ENCODE data around the gene JAG2.

Gene JAG2

DNA sequence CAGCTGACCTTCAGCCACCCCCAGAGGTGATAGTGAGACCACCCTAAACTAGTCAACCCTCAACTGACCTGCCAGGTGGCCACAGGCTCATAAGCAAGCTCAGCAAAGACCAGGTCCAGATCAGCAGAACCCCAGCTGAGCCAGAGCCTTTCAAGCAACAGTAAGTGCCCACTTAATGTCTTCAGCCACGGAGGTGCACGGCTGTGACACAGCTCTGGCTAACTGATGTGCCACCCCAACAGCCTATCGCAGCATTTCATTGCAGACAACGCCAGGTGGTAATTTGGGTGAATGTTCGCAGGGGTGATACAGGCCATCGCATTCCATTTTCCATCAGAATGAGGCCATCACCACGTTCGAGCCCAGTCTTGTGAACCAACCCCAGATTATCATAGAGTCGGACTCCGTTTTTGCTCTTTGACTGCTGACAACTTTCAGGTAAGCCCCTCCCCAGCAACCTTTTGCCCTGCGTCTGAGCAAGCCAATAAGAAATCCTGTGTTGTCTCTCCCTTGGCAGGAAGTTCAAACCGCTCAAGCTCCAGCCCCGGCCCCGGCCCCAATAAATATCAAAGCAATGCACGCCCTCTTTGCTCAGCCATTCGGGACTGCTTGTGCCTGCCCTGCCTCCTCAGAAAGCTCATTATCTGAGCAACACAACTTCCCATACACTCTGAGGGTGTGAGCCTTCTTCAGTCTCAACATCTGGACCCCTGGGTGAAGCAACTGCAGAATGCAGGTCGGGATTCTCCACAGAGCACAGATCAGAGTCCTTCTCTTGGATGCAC lies 44.4 kb downstream of the JAG2 start:
- CTCF ChIA-PET = no interaction called here
- TF ChIP-seq ZNF555 (tag by site-specific recombination; conservative IDR thresholded peaks at IDR 0.05) = no peak
- TF ChIP-seq ZNF837 (tag by site-specific recombination; IDR thresholded peaks at IDR 0.05) = no peak
- no peak for TF ChIP-seq KLF7 (tag by site-specific recombination; IDR thresholded peaks at IDR 0.05; ENCODE audit: borderline replicate concordance)
- no peak for TF ChIP-seq ZNF521 (tag by site-specific recombination; IDR thresholded peaks at IDR 0.05)
- no peak for TF ChIP-seq HOXA7 (CRISPR knock-in tag; IDR thresholded peaks at IDR 0.05; ENCODE audit: borderline replicate concordance)
- no peak for TF ChIP-seq ZNF670 (tag by site-specific recombination; IDR thresholded peaks at IDR 0.05; ENCODE audit: low read depth)
- TF ChIP-seq MYNN (tag by site-specific recombination; IDR thresholded peaks at IDR 0.05; ENCODE audit: borderline replicate concordance) = no peak
- TF ChIP-seq ZNF791 (tag by site-specific recombination; IDR thresholded peaks at IDR 0.05) = no peak
- no peak for TF ChIP-seq ZNF175 (tag by site-specific recombination; IDR thresholded peaks at IDR 0.05)
- TF ChIP-seq ZSCAN16 (tag by site-specific recombination; IDR thresholded peaks at IDR 0.05) = no peak
- TF ChIP-seq, protein P1, sequence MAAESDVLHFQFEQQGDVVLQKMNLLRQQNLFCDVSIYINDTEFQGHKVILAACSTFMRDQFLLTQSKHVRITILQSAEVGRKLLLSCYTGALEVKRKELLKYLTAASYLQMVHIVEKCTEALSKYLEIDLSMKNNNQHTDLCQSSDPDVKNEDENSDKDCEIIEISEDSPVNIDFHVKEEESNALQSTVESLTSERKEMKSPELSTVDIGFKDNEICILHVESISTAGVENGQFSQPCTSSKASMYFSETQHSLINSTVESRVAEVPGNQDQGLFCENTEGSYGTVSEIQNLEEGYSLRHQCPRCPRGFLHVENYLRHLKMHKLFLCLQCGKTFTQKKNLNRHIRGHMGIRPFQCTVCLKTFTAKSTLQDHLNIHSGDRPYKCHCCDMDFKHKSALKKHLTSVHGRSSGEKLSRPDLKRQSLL (tag by site-specific recombination; IDR thresholded peaks at IDR 0.05) = no peak
- TF ChIP-seq BCL11B (tag by site-specific recombination; IDR thresholded peaks at IDR 0.05; ENCODE audit: low read depth) = no peak
- TF ChIP-seq ZIC2 (tag by site-specific recombination; IDR thresholded peaks at IDR 0.05) = no peak
- TF ChIP-seq ZNF785 (tag by site-specific recombination; IDR thresholded peaks at IDR 0.05) = no peak
- no peak for TF ChIP-seq ZNF404 (tag by site-specific recombination; IDR thresholded peaks at IDR 0.05)
- TF ChIP-seq ZNF394 (tag by site-specific recombination; IDR thresholded peaks at IDR 0.05; ENCODE audit: borderline replicate concordance) = no peak
- TF ChIP-seq KLF17 (tag by site-specific recombination; IDR thresholded peaks at IDR 0.05) = no peak
- TF ChIP-seq, protein P2, sequence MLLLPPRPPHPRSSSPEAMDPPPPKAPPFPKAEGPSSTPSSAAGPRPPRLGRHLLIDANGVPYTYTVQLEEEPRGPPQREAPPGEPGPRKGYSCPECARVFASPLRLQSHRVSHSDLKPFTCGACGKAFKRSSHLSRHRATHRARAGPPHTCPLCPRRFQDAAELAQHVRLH (tag by site-specific recombination; IDR thresholded peaks at IDR 0.05) = no peak
- POLR2A ChIA-PET = no interaction called here
- no peak overlapping the region for H3K4me3 ChIP-seq (ENCODE audit: low read depth, low read length)
- no peaks in the 10 kb centered on the region for H3K36me3 ChIP-seq (ENCODE audit: control insufficient read depth in 2 of 2, insufficient read depth in 1 of 2, low read length in 2 of 2)
- H3K4me1 ChIP-seq (ENCODE audit: control insufficient read depth, insufficient read depth, low read length) = no peaks in the 10 kb centered on the region
- H3K9me3 ChIP-seq (ENCODE audit: control insufficient read depth, insufficient read depth, low read depth, low read length) = no peaks in the 10 kb centered on the region
- H3K27ac ChIP-seq (ENCODE audit: extremely low read depth, low read depth, low read length) = no peak overlapping the region

GRCh38 chr14:105123064-105123665 lies 45.4 kb downstream of the JAG2 start:
- no peak overlapping the region for H3K4me3 ChIP-seq (ENCODE audit: low read depth, low read length)
- ChIA-PET POLR2A (no interaction called here), CTCF (interaction anchor here (0.6 to 1.4 kb wide), 3 partner anchors 15 to 1789 kb away, joined by 3 to 6 read pairs (median 3); partner anchors contain the start of gene EIF5)
- no peak overlapping the region for H3K27ac ChIP-seq (ENCODE audit: extremely low read depth, low read depth, low read length)
- H3K4me1 ChIP-seq (ENCODE audit: control insufficient read depth, insufficient read depth, low read length) = no peaks in the 10 kb centered on the region
- TF ChIP-seq ZFHX2 (tag by site-specific recombination; conservative IDR thresholded peaks at IDR 0.05) = no peak
- TF ChIP-seq BCL6B (tag by site-specific recombination; IDR thresholded peaks at IDR 0.05) = no peak
- no peak for TF ChIP-seq ZNF211 (tag by site-specific recombination; IDR thresholded peaks at IDR 0.05; ENCODE audit: low read depth)
- no peak for TF ChIP-seq ZNF48 (tag by site-specific recombination; IDR thresholded peaks at IDR 0.05)
- TF ChIP-seq ZNF624 (tag by site-specific recombination; IDR thresholded peaks at IDR 0.05) = no peak
- TF ChIP-seq ZNF114 (tag by site-specific recombination; IDR thresholded peaks at IDR 0.05) = no peak
- no peak for TF ChIP-seq ZEB2 (tag by site-specific recombination; IDR thresholded peaks at IDR 0.05)
- TF ChIP-seq GFI1B (tag by site-specific recombination; IDR thresholded peaks at IDR 0.05) = no peak
- no peak for TF ChIP-seq ZNF777 (tag by site-specific recombination; IDR thresholded peaks at IDR 0.05; ENCODE audit: borderline replicate concordance)
- no peaks in the 10 kb centered on the region for H3K36me3 ChIP-seq (ENCODE audit: control insufficient read depth in 2 of 2, insufficient read depth in 1 of 2, low read length in 2 of 2)
- H3K9me3 ChIP-seq (ENCODE audit: control insufficient read depth, insufficient read depth, low read depth, low read length) = no peaks in the 10 kb centered on the region
